NB4 (cell line): ENCODE data around the gene KIAA1191.

Experiments
- DNase-seq: peaks from one replicate; pipeline ENCODE4 v3.0.0; 2010; ENCODE audit warnings: low read depth
- H3K4me3 ChIP-seq: one replicate; pipeline ENCODE4 v1.5.1; 2011; ENCODE audit warnings: mild to moderate bottlenecking, low read depth, low read length, moderate library complexity
- MAX ChIP-seq: IDR thresholded peaks from 2 replicates; pipeline ENCODE4 v1.6.1; 2011; ENCODE audit warnings: low read depth, low read length
- MYC ChIP-seq: IDR thresholded peaks from 2 replicates; pipeline ENCODE4 v1.6.1; 2011; ENCODE audit warnings: low read depth, low read length
- POLR2A ChIP-seq: IDR thresholded peaks from 2 replicates; pipeline ENCODE4 v1.6.1; 2011; ENCODE audit warnings: mild to moderate bottlenecking; ENCODE audit not compliant: insufficient read length; ENCODE audit errors: extremely low read depth
- TF ChIP-seq, protein P1 (sequence below): IDR thresholded peaks from one replicate; pipeline ENCODE4 v1.5.1; 2012; ENCODE audit warnings: low read depth, low read length

KIAA1191 gene

GRCh38 chr5:176362233-176362490 lies 598 bp upstream of the KIAA1191 start:
- H3K4me3 ChIP-seq: peak overlapping the region; percentile 80
- no peak for DNase-seq
- TF ChIP-seq MYC (no peak), POLR2A (no peak), MAX (no peak)
- TF ChIP-seq, protein P1, sequence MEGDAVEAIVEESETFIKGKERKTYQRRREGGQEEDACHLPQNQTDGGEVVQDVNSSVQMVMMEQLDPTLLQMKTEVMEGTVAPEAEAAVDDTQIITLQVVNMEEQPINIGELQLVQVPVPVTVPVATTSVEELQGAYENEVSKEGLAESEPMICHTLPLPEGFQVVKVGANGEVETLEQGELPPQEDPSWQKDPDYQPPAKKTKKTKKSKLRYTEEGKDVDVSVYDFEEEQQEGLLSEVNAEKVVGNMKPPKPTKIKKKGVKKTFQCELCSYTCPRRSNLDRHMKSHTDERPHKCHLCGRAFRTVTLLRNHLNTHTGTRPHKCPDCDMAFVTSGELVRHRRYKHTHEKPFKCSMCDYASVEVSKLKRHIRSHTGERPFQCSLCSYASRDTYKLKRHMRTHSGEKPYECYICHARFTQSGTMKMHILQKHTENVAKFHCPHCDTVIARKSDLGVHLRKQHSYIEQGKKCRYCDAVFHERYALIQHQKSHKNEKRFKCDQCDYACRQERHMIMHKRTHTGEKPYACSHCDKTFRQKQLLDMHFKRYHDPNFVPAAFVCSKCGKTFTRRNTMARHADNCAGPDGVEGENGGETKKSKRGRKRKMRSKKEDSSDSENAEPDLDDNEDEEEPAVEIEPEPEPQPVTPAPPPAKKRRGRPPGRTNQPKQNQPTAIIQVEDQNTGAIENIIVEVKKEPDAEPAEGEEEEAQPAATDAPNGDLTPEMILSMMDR: no peak

GRCh38 chr5:176360894-176361436 lies 599 bp downstream of the KIAA1191 start:
- TF ChIP-seq, protein P1: no peak
- TF ChIP-seq POLR2A: no peak
- TF ChIP-seq MAX: no peak
- TF ChIP-seq MYC: no peak
- peak overlapping the region; percentile 80 for H3K4me3 ChIP-seq
- no peak for DNase-seq

DNA sequence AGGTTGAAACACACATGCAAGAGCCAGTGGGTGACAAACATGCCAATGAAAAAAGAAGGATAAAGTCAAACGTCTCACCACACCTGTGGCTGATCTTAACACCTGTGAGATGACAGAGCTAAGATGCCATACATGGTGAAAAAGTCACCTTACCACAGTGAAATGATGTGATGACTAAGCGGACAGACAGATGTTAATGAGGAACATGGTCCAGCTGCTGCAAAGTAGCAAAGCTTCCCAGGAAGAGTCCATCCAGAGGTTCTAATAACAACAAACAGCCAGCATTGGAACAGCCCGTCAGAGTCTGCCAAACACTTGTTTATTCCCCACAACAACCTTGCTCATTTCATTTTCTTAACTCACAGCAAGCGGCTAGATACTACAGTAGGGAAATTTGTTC lies 1.9 kb downstream of the KIAA1191 start:
- no peak for DNase-seq
- TF ChIP-seq MAX: no peak
- TF ChIP-seq MYC: no peak
- TF ChIP-seq POLR2A: no peak
- TF ChIP-seq, protein P1: no peak
- H3K4me3 ChIP-seq: no peak overlapping the region

DNA sequence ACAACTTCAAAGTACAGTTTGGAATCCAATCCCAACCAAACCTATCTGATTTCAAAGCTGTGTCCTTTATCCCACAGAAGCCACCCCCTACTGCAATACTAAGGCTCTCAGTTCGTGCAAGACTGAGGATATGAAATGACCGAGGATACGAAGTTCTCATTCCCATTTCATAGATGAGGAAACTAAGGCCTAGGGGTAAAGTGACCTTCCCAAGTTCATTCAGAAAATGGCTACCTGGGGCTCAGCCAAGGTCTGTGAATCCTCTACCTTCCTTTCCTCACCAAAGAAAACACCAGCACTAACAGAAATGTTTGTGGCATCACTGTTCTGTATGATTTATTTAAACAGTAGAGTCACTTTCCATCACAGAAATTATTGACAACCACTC lies 5.4 kb downstream of the KIAA1191 start:
- H3K4me3 ChIP-seq: no peak overlapping the region
- no peak for TF ChIP-seq MAX
- no peak for TF ChIP-seq MYC
- no peak for TF ChIP-seq POLR2A
- TF ChIP-seq, protein P1: no peak
- no peak for DNase-seq

DNA sequence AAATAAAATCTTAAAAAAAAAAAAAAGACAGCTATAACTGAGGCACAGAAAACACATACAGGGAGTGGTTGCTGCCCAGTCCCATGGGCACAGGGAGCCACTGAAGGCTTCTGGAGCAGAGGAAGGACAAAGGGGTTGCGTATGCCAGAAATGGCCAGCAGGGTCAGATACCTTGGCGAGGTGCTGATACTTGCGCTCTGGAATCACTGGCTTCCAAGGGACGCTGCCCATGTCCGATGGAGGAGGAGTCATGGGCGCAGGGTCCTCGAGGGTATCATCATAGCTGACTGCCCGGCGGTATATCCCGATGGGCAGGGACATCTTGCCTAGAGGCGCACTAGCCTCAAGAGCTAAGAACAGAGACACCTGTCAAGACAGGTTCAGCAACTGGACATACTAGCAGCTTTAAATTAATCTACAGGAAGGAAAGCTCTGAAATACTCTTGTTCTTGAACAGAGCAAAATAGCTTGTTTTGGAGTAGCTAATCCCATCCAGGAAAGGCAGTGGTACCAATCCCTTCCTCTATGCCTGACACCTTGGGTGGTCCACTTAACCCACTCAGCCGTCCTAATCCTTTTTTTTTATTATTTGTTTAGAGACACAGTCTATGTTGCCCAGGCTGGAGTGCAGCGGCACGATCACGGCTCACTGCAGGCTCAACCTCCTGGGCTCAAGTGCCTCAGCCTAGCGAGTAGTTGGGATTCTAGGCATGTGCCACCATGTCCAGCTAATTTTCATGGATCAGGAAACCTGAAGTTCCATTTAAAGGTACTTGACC lies 6.0 kb downstream of the KIAA1191 start:
- no peak for TF ChIP-seq POLR2A
- TF ChIP-seq MAX: no peak
- no peak for TF ChIP-seq MYC
- TF ChIP-seq, protein P1: no peak
- DNase-seq: no peak
- no peak overlapping the region for H3K4me3 ChIP-seq
